Measurements from ENCODE around the gene CLN3.
"Not testable (repeated sequence)": the region's sequence is repeated elsewhere in the genome, so short reads cannot be mapped to it uniquely, and the experiment has no call there.

Gene CLN3

GRCh38 chr16:28494121-28494851, 2.4 kb upstream of the CLN3 start, which contains the start of gene APOBR:
TSS of gene APOBR (plus strand) at chr16:28494643. CDS start at chr16:28494682, 39 bp downstream.
- no peak for DNase-seq

- DNase-seq = no peak
Observed at GRCh38 chr16:28492511-28492910, 637 bp upstream of the CLN3 start.

- DNase-seq = peak; percentile 40
Observed at GRCh38 chr16:28491230-28491969, 474 bp downstream of the CLN3 start.

GRCh38 chr16:28486266-28486665, 5.6 kb downstream of the CLN3 start:
- DNase-seq = no peak

GRCh38 chr16:28483361-28483760, 8.5 kb downstream of the CLN3 start:
- DNase-seq = not testable (repeated sequence)

GRCh38 chr16:28482026-28482425, 9.8 kb downstream of the CLN3 start:
- no peak for DNase-seq

- DNase-seq = no peak
Observed at GRCh38 chr16:28478506-28479180, 13.2 kb downstream of the CLN3 start.

GRCh38 chr16:28477311-28477920, 14.5 kb downstream of the CLN3 start:
- DNase-seq = no peak

- no peak for DNase-seq
Observed at GRCh38 chr16:28475221-28475620, 16.7 kb downstream of the CLN3 start.

GRCh38 chr16:28473714-28474265, 18.1 kb downstream of the CLN3 start:
- no peak for DNase-seq

- not testable (repeated sequence) for DNase-seq
Observed at GRCh38 chr16:28447081-28447480, 44.8 kb downstream of the CLN3 start.

- DNase-seq = not testable (repeated sequence)
Observed at GRCh38 chr16:28446388-28446787, 45.5 kb downstream of the CLN3 start.

- not testable (repeated sequence) for DNase-seq
Observed at GRCh38 chr16:28443943-28444342, 47.9 kb downstream of the CLN3 start.

- DNase-seq = not testable (repeated sequence)
Observed at GRCh38 chr16:28438899-28439298, 53.0 kb downstream of the CLN3 start.

- not testable (repeated sequence) for DNase-seq
Observed at GRCh38 chr16:28435340-28435739, 56.5 kb downstream of the CLN3 start.

Data from NCI-H510A treated with DMSO at 0.1 percent for 48 hours (cell line).